ENCODE measurements around the gene SYT8. TPM values are rescaled to one million over a fixed set of nuclear protein-coding genes. Genes with fewer than 3 reads are reported as not detected.

SYT8 gene
- total RNA-seq, 1 donor from 2014 or later, result 0.30 TPM

- ATAC-seq (no peak), DNase-seq (ENCODE audit: low spot score) (no peak)
Measured at GRCh38 chr11:1843796-1844195, 9.0 kb downstream of the SYT8 start.

GRCh38 chr11:1844221-1845094 lies 9.7 kb downstream of the SYT8 start:
- no peak for DNase-seq (ENCODE audit: low spot score)
- ATAC-seq, result peak; percentile 63

DNA sequence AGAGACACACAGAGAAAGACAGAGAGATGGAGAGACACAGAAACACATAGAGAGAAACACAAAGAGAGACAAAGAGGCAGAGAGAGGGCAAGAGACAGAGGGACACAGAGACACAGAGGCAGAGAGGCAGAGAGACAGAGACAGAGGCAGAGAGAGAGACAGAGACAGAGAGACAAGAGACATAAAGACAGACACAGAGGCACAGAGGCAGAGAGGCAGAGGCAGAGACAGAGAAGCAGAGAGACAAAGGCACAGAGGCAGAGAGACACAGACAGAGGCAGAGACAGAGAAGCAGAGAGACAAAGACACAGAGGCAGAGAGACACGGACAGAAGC lies 10.3 kb downstream of the SYT8 start:
- DNase-seq (ENCODE audit: low spot score) (no peak), ATAC-seq (no peak)

DNA sequence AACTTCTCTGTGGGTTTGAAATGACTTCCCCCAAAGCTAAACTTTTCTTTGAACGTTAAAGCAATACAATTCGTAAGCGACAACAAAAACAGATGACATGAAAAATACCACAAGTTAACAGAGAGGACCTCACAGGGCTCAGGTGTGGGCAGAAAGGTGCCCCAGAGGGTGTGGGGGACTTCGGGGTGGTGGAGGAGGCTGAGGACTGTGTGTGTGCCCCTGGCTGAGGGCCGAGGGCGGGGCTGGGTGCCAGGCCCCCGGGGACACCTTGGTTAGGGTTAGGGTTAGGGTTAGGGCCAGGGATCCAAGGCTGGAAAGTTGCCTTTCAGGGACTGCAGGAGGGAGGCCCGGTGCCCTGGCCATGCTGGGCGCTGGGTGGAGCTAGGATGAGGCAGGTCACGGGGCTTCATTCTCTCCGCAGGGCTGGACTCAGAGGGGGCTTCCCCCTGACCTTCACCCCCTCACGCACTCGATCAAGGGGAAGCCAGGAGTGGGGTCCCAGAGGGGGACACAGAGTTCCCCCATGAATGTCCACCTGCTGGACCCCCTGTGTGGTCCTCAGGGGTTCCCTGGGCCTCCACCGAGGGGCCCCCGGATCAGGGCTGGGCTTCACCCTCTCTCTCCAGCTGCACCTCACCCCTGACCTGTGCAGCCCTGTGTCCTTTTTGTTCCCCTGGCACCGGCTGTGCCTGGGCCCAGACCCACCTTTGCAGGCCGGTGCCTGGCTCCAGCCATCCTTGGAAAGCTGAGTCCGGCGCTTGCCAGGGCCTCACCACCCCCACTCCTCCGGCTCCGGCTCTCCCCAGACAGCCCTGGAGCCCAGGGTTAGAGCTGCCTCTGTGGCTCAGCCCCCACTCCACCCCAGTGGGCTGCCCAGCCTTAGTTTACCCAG lies 11.0 kb downstream of the SYT8 start:
- no peak for ATAC-seq
- no peak for DNase-seq (ENCODE audit: low spot score)

GRCh38 chr11:1846453-1846932 lies 11.7 kb downstream of the SYT8 start:
- DNase-seq (ENCODE audit: low spot score) (no peak), ATAC-seq (no peak)

DNA sequence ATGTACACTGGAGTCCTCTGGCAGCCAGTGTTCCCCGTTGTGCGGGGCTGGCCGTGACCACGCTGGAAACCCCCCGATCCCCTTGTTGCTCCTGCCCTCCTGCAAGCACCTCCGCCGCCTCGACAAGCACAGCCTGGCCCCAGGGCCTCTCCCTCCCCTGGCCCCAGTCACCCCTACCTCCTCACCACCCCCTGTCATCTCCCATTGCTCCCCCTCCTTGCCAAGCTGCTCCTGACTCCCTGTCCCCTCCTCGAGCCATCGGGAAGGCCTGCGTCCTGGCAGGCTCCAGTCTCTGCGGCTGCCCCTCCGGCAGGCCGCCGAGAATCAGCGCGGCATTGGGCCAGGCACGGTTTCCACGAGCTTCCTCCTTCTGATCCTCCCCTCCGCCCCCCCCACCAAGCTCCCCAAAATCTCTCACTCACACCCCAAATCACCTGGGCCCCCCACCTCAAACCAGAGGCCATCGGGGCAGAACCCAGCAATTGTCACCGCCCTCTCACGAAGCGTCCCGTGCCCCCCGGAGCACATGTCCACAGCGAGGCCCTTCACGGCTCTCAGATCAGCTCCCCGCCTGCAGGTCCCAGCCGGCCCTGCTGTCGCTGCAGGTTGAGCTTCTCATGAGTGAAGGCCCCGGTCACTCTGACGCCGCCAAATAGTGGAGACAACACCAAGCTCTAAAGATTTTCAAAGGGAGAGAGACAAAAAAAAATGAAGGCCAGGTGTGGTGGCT lies 12.4 kb downstream of the SYT8 start:
- ATAC-seq, result no peak
- DNase-seq (ENCODE audit: low spot score), result no peak

GRCh38 chr11:1847926-1848639 lies 13.3 kb downstream of the SYT8 start:
- DNase-seq (ENCODE audit: low spot score) (no peak), ATAC-seq (no peak)

GRCh38 chr11:1848640-1849430 lies 14.0 kb downstream of the SYT8 start:
- DNase-seq (ENCODE audit: low spot score), result no peak
- no peak for ATAC-seq

GRCh38 chr11:1851468-1852180 lies 16.8 kb downstream of the SYT8 start:
- ATAC-seq (no peak), DNase-seq (ENCODE audit: low spot score) (no peak)

GRCh38 chr11:1852271-1852876 lies 17.6 kb downstream of the SYT8 start:
- DNase-seq (ENCODE audit: low spot score) (no peak), ATAC-seq (no peak)

- DNase-seq (ENCODE audit: low spot score) (no peak), ATAC-seq (no peak)
Measured at GRCh38 chr11:1852877-1853276, 18.1 kb downstream of the SYT8 start, which contains the start of gene LSP1. Gene LSP1, plus strand, starts transcription at chr11:1853084. Its CDS starts 61 bp downstream, at chr11:1853145.

DNA sequence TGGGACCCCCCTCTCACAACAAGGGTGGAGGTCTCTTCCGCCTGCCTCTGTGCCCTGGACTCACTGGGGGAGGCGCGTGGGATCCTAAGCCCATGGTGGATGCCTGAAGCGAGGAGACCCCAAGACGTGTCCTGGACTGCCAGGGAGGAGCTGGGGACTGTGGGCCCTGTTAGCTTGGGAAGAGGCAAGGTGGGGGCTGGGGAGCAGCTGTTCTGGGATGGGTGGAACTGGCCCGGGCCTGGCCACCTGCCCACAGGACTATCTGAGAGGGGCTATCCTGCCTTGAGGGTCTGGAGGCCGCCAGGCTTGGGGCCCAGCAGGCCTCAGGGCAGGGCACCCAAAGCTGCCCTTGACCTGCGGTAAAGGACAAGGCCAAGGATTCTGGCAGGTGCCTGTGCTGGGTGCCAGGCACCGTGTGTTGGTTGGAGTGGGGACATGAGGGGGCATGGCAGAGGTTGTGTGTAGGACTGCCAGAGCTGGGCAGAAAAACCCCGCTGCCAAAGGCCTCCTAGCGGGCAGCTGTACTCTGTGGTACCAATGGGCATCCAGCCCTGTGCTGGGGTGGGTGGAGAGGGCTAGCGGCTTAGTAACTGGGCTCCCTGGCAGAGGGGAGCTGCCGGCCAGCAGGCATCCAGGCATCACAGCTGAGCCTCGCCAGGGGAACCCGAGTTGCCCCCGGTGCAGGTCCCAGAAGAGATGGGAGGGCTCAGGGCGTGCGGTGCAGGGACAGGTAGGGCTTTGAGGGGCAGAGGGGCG lies 18.8 kb downstream of the SYT8 start:
- no peak for DNase-seq (ENCODE audit: low spot score)
- no peak for ATAC-seq

GRCh38 chr11:1854132-1854948 lies 19.6 kb downstream of the SYT8 start:
- no peak for ATAC-seq
- DNase-seq (ENCODE audit: low spot score), result no peak

DNA sequence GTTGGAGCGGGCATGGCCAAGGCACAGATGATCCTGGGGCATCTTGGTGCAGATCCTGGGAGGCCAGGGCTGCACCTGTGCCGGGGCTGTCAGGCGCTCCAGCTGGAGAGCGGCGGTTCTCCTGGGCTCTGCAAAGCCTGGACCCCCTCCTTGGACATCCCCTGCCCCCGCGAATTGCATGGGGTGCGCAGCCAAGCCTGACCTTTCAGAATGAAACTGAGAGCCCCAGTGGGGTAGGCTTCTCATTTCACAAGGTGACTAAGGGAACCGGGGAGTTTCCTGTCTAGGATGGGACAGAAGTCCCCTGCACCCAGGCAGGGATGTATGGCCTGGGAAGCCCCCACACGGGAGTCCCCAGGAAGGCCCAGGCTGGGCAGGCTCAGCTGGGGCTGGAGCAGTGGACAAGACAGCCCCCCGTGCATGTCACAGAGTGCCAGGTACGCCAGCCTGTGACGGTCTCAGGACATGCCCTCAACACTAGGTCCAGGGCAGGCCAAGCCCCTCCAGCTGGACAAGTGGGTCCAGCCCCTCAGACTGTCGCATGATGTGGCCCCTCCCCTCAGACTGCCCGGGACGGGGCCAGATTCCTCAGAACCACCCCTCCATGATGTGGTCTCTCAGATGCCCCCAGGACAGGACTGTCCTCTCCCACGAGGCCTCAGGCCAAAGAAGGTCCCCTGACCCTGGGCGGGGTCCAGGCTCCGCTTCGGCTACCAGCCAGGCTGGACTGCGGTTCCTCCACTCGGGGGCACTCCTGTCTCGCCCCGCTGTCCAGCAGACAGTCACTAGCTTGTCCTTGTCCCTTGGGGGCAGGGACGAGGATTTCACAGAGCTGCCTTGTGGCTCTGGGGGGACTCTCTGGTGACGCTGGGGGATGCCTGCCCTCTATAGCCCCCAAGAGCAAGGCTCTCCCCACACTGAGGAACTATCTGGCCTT lies 20.4 kb downstream of the SYT8 start:
- no peak for ATAC-seq
- no peak for DNase-seq (ENCODE audit: low spot score)

GRCh38 chr11:1855886-1856265 lies 21.1 kb downstream of the SYT8 start:
- no peak for ATAC-seq
- no peak for DNase-seq (ENCODE audit: low spot score)
